ENCODE data around the gene U2AF1. TPM values are rescaled to one million over a fixed set of nuclear protein-coding genes. Genes with fewer than 3 reads are reported as not detected.
"Not testable (repeated sequence)": the region's sequence is repeated elsewhere in the genome, so short reads cannot be mapped to it uniquely, and the experiment has no call there.

U2AF1 gene
- polyA plus RNA-seq, 4 donors: 39.2 to 124 (median 43.4) TPM

DNA sequence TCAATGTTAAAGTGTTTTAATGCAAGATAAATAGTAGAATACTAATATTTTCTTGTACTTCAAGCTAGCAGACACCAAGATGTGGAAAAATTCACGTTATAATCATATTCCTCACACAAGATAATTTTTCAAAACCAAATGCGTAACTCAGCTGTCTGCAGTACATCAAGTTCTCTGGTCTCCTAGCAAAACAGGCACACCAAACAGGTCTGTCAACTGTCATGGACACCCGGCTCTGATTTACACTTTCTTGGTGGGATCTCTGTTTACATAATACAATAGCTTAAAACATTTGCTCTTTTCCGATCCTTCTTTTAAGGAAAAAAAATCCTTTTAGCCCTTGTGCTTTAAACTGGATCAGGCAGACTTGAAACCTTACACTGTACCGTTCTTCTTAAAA, 5.7 kb downstream of the U2AF1 start:
- not testable (repeated sequence) for H3K27me3 ChIP-seq (ENCODE audit: control insufficient read depth in 3 of 3, insufficient read depth in 3 of 3, low read length in 3 of 3); DNase-seq; H3K4me3 ChIP-seq (ENCODE audit: low read depth in 1 of 3, low read length in 3 of 3); H3K9me3 ChIP-seq (ENCODE audit: control insufficient read depth in 2 of 2, insufficient read depth in 1 of 2, low read depth in 1 of 2, low read length in 1 of 2); H3K36me3 ChIP-seq (ENCODE audit: control insufficient read depth in 3 of 3, insufficient read depth in 2 of 3, low read depth in 1 of 3, low read length in 3 of 3); FAIRE-seq; H3K27ac ChIP-seq (ENCODE audit: low read depth in 1 of 3, low read length in 2 of 3); H3K4me1 ChIP-seq (ENCODE audit: control insufficient read depth in 3 of 3, insufficient read depth in 2 of 3, low read depth in 1 of 3, low read length in 2 of 3)
- WGBS, 3 donors: no CpG with 5 or more reads among the region's 5 CpGs

DNA sequence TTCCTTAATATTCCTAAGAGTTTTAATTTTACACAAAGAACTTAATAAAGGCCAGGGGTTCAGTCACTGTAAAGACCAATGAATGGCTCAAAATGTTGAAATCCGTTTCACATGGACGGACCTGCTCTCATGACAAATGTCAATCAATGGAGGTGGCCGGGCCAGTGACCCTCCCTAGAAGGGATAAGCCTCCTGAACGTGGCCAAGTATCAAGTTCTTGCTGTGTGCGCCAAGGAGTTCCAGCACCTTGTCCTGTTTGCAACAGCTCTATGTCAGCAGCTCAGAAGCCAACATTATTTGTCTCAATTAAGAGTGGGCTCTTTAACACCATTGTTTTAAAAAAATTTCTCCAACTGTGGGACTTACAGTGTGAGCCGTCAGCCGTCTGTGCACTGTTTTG, 6.4 kb downstream of the U2AF1 start:
- not testable (repeated sequence) for H3K9me3 ChIP-seq (ENCODE audit: control insufficient read depth in 2 of 2, insufficient read depth in 1 of 2, low read depth in 1 of 2, low read length in 1 of 2); H3K4me1 ChIP-seq (ENCODE audit: control insufficient read depth in 3 of 3, insufficient read depth in 2 of 3, low read depth in 1 of 3, low read length in 2 of 3); H3K36me3 ChIP-seq (ENCODE audit: control insufficient read depth in 3 of 3, insufficient read depth in 2 of 3, low read depth in 1 of 3, low read length in 3 of 3); H3K27ac ChIP-seq (ENCODE audit: low read depth in 1 of 3, low read length in 2 of 3); DNase-seq; H3K4me3 ChIP-seq (ENCODE audit: low read depth in 1 of 3, low read length in 3 of 3); H3K27me3 ChIP-seq (ENCODE audit: control insufficient read depth in 3 of 3, insufficient read depth in 3 of 3, low read length in 3 of 3); FAIRE-seq
- WGBS, 3 donors: no CpG with 5 or more reads among the region's 7 CpGs

GRCh38 chr21:43091979-43092614, 15.3 kb downstream of the U2AF1 start:
- not testable (repeated sequence) for FAIRE-seq; H3K9me3 ChIP-seq (ENCODE audit: control insufficient read depth in 2 of 2, insufficient read depth in 1 of 2, low read depth in 1 of 2, low read length in 1 of 2); H3K4me1 ChIP-seq (ENCODE audit: control insufficient read depth in 3 of 3, insufficient read depth in 2 of 3, low read depth in 1 of 3, low read length in 2 of 3); H3K36me3 ChIP-seq (ENCODE audit: control insufficient read depth in 3 of 3, insufficient read depth in 2 of 3, low read depth in 1 of 3, low read length in 3 of 3); H3K4me3 ChIP-seq (ENCODE audit: low read depth in 1 of 3, low read length in 3 of 3); H3K27me3 ChIP-seq (ENCODE audit: control insufficient read depth in 3 of 3, insufficient read depth in 3 of 3, low read length in 3 of 3); H3K27ac ChIP-seq (ENCODE audit: low read depth in 1 of 3, low read length in 2 of 3); DNase-seq
- no CpG with 5 or more reads among the region's 16 CpGs for WGBS, 3 donors

GRCh38 chr21:43090947-43091346, 16.4 kb downstream of the U2AF1 start:
- H3K9me3 ChIP-seq (ENCODE audit: control insufficient read depth in 2 of 2, insufficient read depth in 1 of 2, low read depth in 1 of 2, low read length in 1 of 2); H3K27ac ChIP-seq (ENCODE audit: low read depth in 1 of 3, low read length in 2 of 3); H3K4me1 ChIP-seq (ENCODE audit: control insufficient read depth in 3 of 3, insufficient read depth in 2 of 3, low read depth in 1 of 3, low read length in 2 of 3); DNase-seq; FAIRE-seq; H3K4me3 ChIP-seq (ENCODE audit: low read depth in 1 of 3, low read length in 3 of 3); H3K36me3 ChIP-seq (ENCODE audit: control insufficient read depth in 3 of 3, insufficient read depth in 2 of 3, low read depth in 1 of 3, low read length in 3 of 3); H3K27me3 ChIP-seq (ENCODE audit: control insufficient read depth in 3 of 3, insufficient read depth in 3 of 3, low read length in 3 of 3): not testable (repeated sequence)
- WGBS, 3 donors: no CpG with 5 or more reads among the region's 3 CpGs

DNA sequence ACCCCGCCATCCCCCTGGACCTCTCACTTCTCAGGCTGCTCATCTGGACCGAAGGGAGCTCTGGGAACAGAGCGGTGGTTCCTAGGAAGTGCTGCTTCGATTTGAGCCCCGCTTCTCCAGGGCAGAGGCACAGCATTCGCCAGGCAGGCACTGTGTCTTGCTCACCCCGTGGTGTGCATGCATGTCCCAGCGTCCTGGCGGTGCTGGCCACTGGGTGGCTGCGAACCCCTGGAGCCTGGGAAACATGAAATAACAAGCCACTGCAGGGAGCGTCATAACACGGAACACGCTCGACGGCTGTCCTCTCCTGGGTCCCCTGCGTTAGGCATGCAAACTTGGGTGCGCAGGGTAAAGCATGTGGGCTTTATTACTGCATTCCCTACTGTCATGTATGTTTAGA, 17.9 kb downstream of the U2AF1 start:
- not testable (repeated sequence) for FAIRE-seq

GRCh38 chr21:43082587-43083300, 24.6 kb downstream of the U2AF1 start:
- not testable (repeated sequence) for DNase-seq, FAIRE-seq
- WGBS, 3 donors: no CpG with 5 or more reads among the region's 24 CpGs

More for the DNA sequence above, 17.9 kb downstream of the U2AF1 start:
- H3K9me3 ChIP-seq (ENCODE audit: control insufficient read depth in 2 of 2, insufficient read depth in 1 of 2, low read depth in 1 of 2, low read length in 1 of 2); H3K36me3 ChIP-seq (ENCODE audit: control insufficient read depth in 3 of 3, insufficient read depth in 2 of 3, low read depth in 1 of 3, low read length in 3 of 3); H3K27me3 ChIP-seq (ENCODE audit: control insufficient read depth in 3 of 3, insufficient read depth in 3 of 3, low read length in 3 of 3); DNase-seq; H3K4me1 ChIP-seq (ENCODE audit: control insufficient read depth in 3 of 3, insufficient read depth in 2 of 3, low read depth in 1 of 3, low read length in 2 of 3); H3K27ac ChIP-seq (ENCODE audit: low read depth in 1 of 3, low read length in 2 of 3); H3K4me3 ChIP-seq (ENCODE audit: low read depth in 1 of 3, low read length in 3 of 3): not testable (repeated sequence)
- no CpG with 5 or more reads among the region's 17 CpGs for WGBS, 3 donors

GRCh38 chr21:43076643-43077042, 30.7 kb downstream of the U2AF1 start:
- not testable (repeated sequence) for FAIRE-seq

More at GRCh38 chr21:43082587-43083300, 24.6 kb downstream of the U2AF1 start:
- H3K9me3 ChIP-seq (ENCODE audit: control insufficient read depth in 2 of 2, insufficient read depth in 1 of 2, low read depth in 1 of 2, low read length in 1 of 2); H3K4me1 ChIP-seq (ENCODE audit: control insufficient read depth in 3 of 3, insufficient read depth in 2 of 3, low read depth in 1 of 3, low read length in 2 of 3); H3K4me3 ChIP-seq (ENCODE audit: low read depth in 1 of 3, low read length in 3 of 3); H3K27ac ChIP-seq (ENCODE audit: low read depth in 1 of 3, low read length in 2 of 3); H3K27me3 ChIP-seq (ENCODE audit: control insufficient read depth in 3 of 3, insufficient read depth in 3 of 3, low read length in 3 of 3); H3K36me3 ChIP-seq (ENCODE audit: control insufficient read depth in 3 of 3, insufficient read depth in 2 of 3, low read depth in 1 of 3, low read length in 3 of 3): not testable (repeated sequence)

DNA sequence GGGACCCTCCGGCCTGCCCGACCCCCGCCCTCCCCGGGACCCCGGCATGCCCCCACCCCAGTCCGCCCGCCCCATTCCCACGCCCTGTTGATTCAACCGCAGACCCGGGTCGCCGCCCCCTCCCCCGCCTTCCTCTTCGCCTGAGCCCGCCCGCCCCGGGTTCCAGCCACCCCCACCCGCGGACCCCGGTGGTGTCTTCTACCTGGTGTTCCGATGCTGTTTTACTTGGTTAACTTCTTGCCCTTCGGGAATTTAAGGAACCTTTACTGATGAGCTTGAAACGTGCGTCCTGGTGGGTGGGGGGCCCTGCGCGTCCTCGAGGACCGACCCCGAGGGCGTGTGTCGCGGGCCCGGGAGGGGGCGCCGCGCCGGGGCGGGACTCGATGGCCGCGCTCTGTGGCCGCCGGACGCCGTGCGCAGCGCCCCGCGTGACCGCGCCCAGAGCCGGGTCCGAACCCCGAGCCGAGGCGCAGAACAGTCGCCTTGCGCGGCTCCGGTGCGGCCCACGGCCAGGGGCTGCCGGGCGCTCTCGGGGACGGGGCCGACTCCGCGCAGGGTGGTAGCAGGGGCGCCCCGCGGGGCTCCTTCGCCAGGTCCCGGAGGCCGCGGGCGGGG, 31.2 kb downstream of the U2AF1 start:
- not testable (repeated sequence) for H3K9me3 ChIP-seq (ENCODE audit: control insufficient read depth in 2 of 2, insufficient read depth in 1 of 2, low read depth in 1 of 2, low read length in 1 of 2); DNase-seq; H3K4me3 ChIP-seq (ENCODE audit: low read depth in 1 of 3, low read length in 3 of 3); H3K27ac ChIP-seq (ENCODE audit: low read depth in 1 of 3, low read length in 2 of 3); H3K4me1 ChIP-seq (ENCODE audit: control insufficient read depth in 3 of 3, insufficient read depth in 2 of 3, low read depth in 1 of 3, low read length in 2 of 3); H3K27me3 ChIP-seq (ENCODE audit: control insufficient read depth in 3 of 3, insufficient read depth in 3 of 3, low read length in 3 of 3); FAIRE-seq; H3K36me3 ChIP-seq (ENCODE audit: control insufficient read depth in 3 of 3, insufficient read depth in 2 of 3, low read depth in 1 of 3, low read length in 3 of 3)
- no CpG with 5 or more reads among the region's 77 CpGs for WGBS, 3 donors

More at GRCh38 chr21:43076643-43077042, 30.7 kb downstream of the U2AF1 start:
- not testable (repeated sequence) for DNase-seq; H3K9me3 ChIP-seq (ENCODE audit: control insufficient read depth in 2 of 2, insufficient read depth in 1 of 2, low read depth in 1 of 2, low read length in 1 of 2); H3K36me3 ChIP-seq (ENCODE audit: control insufficient read depth in 3 of 3, insufficient read depth in 2 of 3, low read depth in 1 of 3, low read length in 3 of 3); H3K4me3 ChIP-seq (ENCODE audit: low read depth in 1 of 3, low read length in 3 of 3); H3K4me1 ChIP-seq (ENCODE audit: control insufficient read depth in 3 of 3, insufficient read depth in 2 of 3, low read depth in 1 of 3, low read length in 2 of 3); H3K27ac ChIP-seq (ENCODE audit: low read depth in 1 of 3, low read length in 2 of 3); H3K27me3 ChIP-seq (ENCODE audit: control insufficient read depth in 3 of 3, insufficient read depth in 3 of 3, low read length in 3 of 3)
- 9 to 25% methylated on average over 4 to 13 of the region's 28 CpGs; no CpG with 5 or more reads in 1 of the 3 donors for WGBS, 3 donors

Measured in small intestine (tissue), 7 donors.